Liver (tissue), 3 donors: ENCODE data around the gene MEAK7.

ENCODE experiments used
- CTCF ChIP-seq: fragments of 150-350 bp; IDR thresholded peaks from 2 replicates; pipeline ENCODE4 v1.5.1; 2017; ENCODE audit warnings: improper control_type of control experiment, low read depth, low read length; ENCODE audit not compliant: missing input control
- EGR1 ChIP-seq, 2 donors: IDR thresholded peaks; 2 replicates each; pipeline ENCODE4 v1.6.1; 2016 to 2018; ENCODE audit warnings: antibody characterized with exemption in 2 of 2, low read depth in 2 of 2
- HNF4A ChIP-seq, 2 donors: conservative IDR thresholded peaks; 2 replicates each; pipeline ENCODE4 v1.6.1; 2016; ENCODE audit warnings: antibody characterized with exemption in 2 of 2, mild to moderate bottlenecking in 2 of 2
- JUND ChIP-seq, 2 donors: IDR thresholded peaks; 2 replicates each; pipeline ENCODE4 v1.6.1; 2016; ENCODE audit warnings: antibody characterized with exemption in 2 of 2
- MAX ChIP-seq: IDR thresholded peaks from 2 replicates; pipeline ENCODE4 v1.6.1; 2016; ENCODE audit warnings: antibody characterized with exemption
- NR2F2 ChIP-seq: IDR thresholded peaks from 2 replicates; pipeline ENCODE4 v1.6.1; 2016; ENCODE audit warnings: antibody characterized with exemption
- RAD21 ChIP-seq, 2 donors: IDR thresholded peaks; 2 replicates each; pipeline ENCODE4 v1.6.1; 2016; ENCODE audit warnings: antibody characterized with exemption in 2 of 2, mild to moderate bottlenecking in 2 of 2
- RXRA ChIP-seq, 2 donors: IDR thresholded peaks; 2 replicates each; pipeline ENCODE4 v1.6.1; 2017 to 2018; ENCODE audit warnings: antibody characterized with exemption in 2 of 2, mild to moderate bottlenecking in 1 of 2
- SP1 ChIP-seq: IDR thresholded peaks from 2 replicates; pipeline ENCODE4 v1.6.1; 2018; ENCODE audit warnings: antibody characterized with exemption, mild to moderate bottlenecking
- YY1 ChIP-seq: IDR thresholded peaks from 2 replicates; pipeline ENCODE4 v1.6.1; 2016; ENCODE audit warnings: antibody characterized with exemption, mild to moderate bottlenecking
- TF ChIP-seq, protein P1 (sequence below): IDR thresholded peaks from 2 replicates; pipeline ENCODE4 v1.6.1; 2016; ENCODE audit warnings: antibody characterized with exemption, mild to moderate bottlenecking
- TF ChIP-seq, protein P2 (sequence below): IDR thresholded peaks from 2 replicates; pipeline ENCODE4 v1.6.1; 2016; ENCODE audit warnings: antibody characterized with exemption
- TF ChIP-seq, protein P3 (sequence below): IDR thresholded peaks from 2 replicates; pipeline ENCODE4 v1.6.1; 2016; ENCODE audit warnings: antibody characterized with exemption
- donor health status: healthy.
- donor health status: healthy.

- TF ChIP-seq CTCF: no peak
- no peak for TF ChIP-seq RAD21 (IDR thresholded peaks at IDR 0.05)
- no peak for TF ChIP-seq YY1
- no peak for TF ChIP-seq HNF4A (conservative IDR thresholded peaks at IDR 0.05)
- TF ChIP-seq, protein P1, sequence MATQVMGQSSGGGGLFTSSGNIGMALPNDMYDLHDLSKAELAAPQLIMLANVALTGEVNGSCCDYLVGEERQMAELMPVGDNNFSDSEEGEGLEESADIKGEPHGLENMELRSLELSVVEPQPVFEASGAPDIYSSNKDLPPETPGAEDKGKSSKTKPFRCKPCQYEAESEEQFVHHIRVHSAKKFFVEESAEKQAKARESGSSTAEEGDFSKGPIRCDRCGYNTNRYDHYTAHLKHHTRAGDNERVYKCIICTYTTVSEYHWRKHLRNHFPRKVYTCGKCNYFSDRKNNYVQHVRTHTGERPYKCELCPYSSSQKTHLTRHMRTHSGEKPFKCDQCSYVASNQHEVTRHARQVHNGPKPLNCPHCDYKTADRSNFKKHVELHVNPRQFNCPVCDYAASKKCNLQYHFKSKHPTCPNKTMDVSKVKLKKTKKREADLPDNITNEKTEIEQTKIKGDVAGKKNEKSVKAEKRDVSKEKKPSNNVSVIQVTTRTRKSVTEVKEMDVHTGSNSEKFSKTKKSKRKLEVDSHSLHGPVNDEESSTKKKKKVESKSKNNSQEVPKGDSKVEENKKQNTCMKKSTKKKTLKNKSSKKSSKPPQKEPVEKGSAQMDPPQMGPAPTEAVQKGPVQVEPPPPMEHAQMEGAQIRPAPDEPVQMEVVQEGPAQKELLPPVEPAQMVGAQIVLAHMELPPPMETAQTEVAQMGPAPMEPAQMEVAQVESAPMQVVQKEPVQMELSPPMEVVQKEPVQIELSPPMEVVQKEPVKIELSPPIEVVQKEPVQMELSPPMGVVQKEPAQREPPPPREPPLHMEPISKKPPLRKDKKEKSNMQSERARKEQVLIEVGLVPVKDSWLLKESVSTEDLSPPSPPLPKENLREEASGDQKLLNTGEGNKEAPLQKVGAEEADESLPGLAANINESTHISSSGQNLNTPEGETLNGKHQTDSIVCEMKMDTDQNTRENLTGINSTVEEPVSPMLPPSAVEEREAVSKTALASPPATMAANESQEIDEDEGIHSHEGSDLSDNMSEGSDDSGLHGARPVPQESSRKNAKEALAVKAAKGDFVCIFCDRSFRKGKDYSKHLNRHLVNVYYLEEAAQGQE: no peak
- TF ChIP-seq RXRA (IDR thresholded peaks at IDR 0.05): no peak
- TF ChIP-seq SP1: no peak
- no peak for TF ChIP-seq MAX
- TF ChIP-seq EGR1 (IDR thresholded peaks at IDR 0.05; ENCODE audit: low read depth in 2 of 2): no peak
- TF ChIP-seq, protein P2, sequence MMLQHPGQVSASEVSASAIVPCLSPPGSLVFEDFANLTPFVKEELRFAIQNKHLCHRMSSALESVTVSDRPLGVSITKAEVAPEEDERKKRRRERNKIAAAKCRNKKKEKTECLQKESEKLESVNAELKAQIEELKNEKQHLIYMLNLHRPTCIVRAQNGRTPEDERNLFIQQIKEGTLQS: no peak
- TF ChIP-seq, protein P3, sequence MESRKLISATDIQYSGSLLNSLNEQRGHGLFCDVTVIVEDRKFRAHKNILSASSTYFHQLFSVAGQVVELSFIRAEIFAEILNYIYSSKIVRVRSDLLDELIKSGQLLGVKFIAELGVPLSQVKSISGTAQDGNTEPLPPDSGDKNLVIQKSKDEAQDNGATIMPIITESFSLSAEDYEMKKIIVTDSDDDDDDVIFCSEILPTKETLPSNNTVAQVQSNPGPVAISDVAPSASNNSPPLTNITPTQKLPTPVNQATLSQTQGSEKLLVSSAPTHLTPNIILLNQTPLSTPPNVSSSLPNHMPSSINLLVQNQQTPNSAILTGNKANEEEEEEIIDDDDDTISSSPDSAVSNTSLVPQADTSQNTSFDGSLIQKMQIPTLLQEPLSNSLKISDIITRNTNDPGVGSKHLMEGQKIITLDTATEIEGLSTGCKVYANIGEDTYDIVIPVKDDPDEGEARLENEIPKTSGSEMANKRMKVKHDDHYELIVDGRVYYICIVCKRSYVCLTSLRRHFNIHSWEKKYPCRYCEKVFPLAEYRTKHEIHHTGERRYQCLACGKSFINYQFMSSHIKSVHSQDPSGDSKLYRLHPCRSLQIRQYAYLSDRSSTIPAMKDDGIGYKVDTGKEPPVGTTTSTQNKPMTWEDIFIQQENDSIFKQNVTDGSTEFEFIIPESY: no peak
- no peak for TF ChIP-seq JUND (IDR thresholded peaks at IDR 0.05)
- TF ChIP-seq NR2F2: no peak
Measured at GRCh38 chr16:84496991-84497390, 7.5 kb downstream of the MEAK7 start.
